ENCODE measurements around the gene SETD1B.

Gene SETD1B

GRCh38 chr12:121828306-121828705 is 24.5 kb downstream of the SETD1B start:
- H3K9me3 ChIP-seq (ENCODE audit: control insufficient read depth, low read length) = no peaks in the 10 kb centered on the region
- H3K36me3 ChIP-seq (ENCODE audit: control insufficient read depth, insufficient read depth, low read length) = peaks cover 20% of the 10 kb centered on the region
- H3K4me3 ChIP-seq (ENCODE audit: low read length) = no peak overlapping the region
- H3K9ac ChIP-seq (ENCODE audit: low read length) = no peak overlapping the region
- H3K4me1 ChIP-seq (ENCODE audit: control insufficient read depth, insufficient read depth, low read length) = no peaks in the 10 kb centered on the region
- H3K27me3 ChIP-seq (ENCODE audit: control insufficient read depth, insufficient read depth, low read length) = no peaks in the 10 kb centered on the region

GRCh38 chr12:121828826-121829225 is 25.0 kb downstream of the SETD1B start:
- Histone ChIP-seq H3K9ac (ENCODE audit: low read length) (no peak overlapping the region), H3K27me3 (ENCODE audit: control insufficient read depth, insufficient read depth, low read length) (no peaks in the 10 kb centered on the region), H3K4me3 (ENCODE audit: low read length) (no peak overlapping the region), H3K36me3 (ENCODE audit: control insufficient read depth, insufficient read depth, low read length) (peaks cover 20% of the 10 kb centered on the region), H3K9me3 (ENCODE audit: control insufficient read depth, low read length) (no peaks in the 10 kb centered on the region), H3K4me1 (ENCODE audit: control insufficient read depth, insufficient read depth, low read length) (no peaks in the 10 kb centered on the region)

DNA sequence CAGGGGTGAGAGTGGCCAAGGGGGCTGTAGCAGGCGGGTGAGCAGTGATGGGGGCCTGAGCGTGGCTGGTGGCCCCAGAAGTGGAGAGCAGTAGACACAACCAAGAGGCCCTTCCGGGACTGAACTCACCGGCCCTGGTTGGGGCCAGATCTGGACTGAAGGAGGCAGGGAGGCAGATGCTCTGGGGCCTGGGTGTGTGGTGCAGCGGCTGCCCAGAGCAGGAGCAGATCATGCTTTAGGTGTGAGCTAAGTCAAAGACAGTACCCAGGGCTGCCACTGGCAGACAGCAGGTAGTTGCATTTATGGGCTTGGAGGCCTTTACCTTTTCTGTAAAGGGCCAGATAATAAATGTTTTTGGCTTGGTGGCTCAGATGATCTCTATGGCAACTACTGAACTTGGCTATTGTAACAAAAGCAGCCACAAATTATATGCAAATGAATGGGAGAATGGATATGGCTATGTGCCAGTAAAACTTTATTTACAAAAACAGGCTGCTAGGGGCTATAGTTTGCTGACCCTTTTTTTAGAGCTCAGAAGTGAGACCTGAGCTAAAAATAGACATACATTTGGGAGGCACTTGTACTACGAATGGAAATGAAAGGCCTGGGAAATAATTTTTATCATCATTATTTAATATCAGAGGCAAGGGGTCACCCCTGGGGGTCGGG is 25.6 kb downstream of the SETD1B start:
- Histone ChIP-seq H3K9ac (ENCODE audit: low read length) (no peak overlapping the region), H3K4me3 (ENCODE audit: low read length) (no peak overlapping the region), H3K9me3 (ENCODE audit: control insufficient read depth, low read length) (no peaks in the 10 kb centered on the region), H3K27me3 (ENCODE audit: control insufficient read depth, insufficient read depth, low read length) (no peaks in the 10 kb centered on the region), H3K36me3 (ENCODE audit: control insufficient read depth, insufficient read depth, low read length) (peaks cover 20% of the 10 kb centered on the region), H3K4me1 (ENCODE audit: control insufficient read depth, insufficient read depth, low read length) (no peaks in the 10 kb centered on the region)

DNA sequence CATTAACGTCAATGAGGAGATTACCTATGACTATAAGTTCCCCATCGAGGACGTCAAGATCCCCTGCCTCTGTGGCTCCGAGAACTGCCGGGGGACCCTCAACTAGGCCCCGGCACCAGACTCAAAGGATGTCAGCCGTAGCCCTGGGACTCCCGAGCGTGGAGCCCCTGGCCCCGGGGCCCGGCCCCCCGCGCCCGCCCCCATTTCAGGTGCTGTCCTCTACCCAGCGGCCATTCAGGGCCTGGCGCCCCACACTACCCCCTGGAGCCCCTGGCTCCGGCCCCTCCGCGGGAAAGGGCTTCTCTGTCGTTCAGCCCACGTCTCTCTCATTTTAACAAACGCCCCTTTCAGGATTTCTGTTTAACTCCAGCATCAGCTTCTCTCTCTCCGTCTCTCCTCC is 26.3 kb downstream of the SETD1B start:
- Histone ChIP-seq H3K4me1 (ENCODE audit: control insufficient read depth, insufficient read depth, low read length) (no peaks in the 10 kb centered on the region), H3K4me3 (ENCODE audit: low read length) (no peak overlapping the region), H3K27me3 (ENCODE audit: control insufficient read depth, insufficient read depth, low read length) (no peaks in the 10 kb centered on the region), H3K9me3 (ENCODE audit: control insufficient read depth, low read length) (no peaks in the 10 kb centered on the region), H3K36me3 (ENCODE audit: control insufficient read depth, insufficient read depth, low read length) (peaks cover 20% of the 10 kb centered on the region), H3K9ac (ENCODE audit: low read length) (no peak overlapping the region)

DNA sequence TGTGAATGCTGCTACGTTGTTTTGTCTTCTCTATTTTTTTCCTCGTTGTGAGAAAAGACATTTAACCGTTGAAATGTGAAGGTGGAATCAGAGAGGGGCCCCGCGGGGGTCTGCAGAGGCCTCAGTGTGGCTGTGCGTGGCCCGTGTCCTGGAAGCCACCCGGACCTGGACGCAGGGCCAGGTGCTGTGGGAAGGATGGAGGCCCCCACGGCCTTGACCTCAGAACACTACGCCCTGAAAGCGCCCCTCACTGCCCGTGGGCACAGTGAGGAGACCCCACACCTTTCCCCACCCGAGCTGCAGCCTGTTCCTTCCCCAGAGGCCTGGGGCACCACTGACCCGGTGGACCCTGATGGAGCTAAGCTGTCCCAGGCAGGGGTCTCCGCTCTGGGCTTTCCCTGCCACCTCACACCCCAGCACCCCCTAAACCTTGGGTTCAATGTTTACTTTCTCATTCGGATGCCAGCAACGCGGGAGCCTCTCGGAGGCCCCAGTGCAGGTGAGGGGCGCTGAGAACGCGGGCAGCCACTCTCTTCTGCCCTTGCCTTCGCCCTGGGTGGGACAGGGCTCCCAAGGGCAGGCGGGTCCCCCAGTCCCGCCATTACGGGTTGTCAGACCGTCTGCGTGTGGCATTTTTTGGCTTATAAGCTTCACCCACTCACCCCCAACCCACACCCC is 26.9 kb downstream of the SETD1B start:
- H3K9ac ChIP-seq (ENCODE audit: low read length) = no peak overlapping the region
- H3K36me3 ChIP-seq (ENCODE audit: control insufficient read depth, insufficient read depth, low read length) = peaks cover 20% of the 10 kb centered on the region

DNA sequence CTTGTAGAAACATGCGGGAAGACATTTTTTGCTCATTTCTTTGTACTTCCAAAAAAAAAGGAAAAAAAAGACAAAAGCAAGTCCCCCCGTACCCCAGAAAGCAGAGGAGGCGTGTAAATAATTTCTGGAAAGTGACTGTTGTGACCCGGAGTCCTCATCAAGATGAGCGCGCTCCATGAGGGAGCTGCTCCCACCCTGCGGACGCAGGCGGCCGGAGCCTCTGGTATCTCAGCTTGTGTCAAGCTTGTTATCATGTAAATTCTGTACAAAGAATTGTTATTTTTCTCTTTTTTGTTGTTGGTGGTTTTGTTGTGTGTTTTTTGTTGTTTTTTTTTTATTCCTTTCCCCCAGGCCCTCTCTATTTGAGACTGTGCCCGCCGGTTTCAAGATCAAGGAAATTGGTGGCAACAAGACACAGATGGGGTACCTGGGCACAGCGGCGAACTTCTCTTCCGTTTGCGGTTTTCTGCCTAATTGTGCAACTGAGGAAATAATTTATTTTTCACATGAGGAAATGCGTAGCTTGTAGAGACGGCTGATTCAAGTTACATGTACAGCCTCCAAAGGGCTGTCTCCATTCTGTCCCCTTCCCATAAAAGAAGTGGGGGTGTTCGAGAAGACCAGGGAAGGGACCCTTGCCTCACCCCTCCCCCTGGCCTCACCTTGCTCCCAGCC is 27.9 kb downstream of the SETD1B start:
- no peaks in the 10 kb centered on the region for H3K4me1 ChIP-seq (ENCODE audit: control insufficient read depth, insufficient read depth, low read length)
- no peaks in the 10 kb centered on the region for H3K27me3 ChIP-seq (ENCODE audit: control insufficient read depth, insufficient read depth, low read length)
- H3K9me3 ChIP-seq (ENCODE audit: control insufficient read depth, low read length) = no peaks in the 10 kb centered on the region
- H3K9ac ChIP-seq (ENCODE audit: low read length) = no peak overlapping the region
- H3K36me3 ChIP-seq (ENCODE audit: control insufficient read depth, insufficient read depth, low read length) = peaks cover 12% of the 10 kb centered on the region
- H3K4me3 ChIP-seq (ENCODE audit: low read length) = no peak overlapping the region

More for the DNA sequence above, 26.9 kb downstream of the SETD1B start:
- H3K27me3 ChIP-seq (ENCODE audit: control insufficient read depth, insufficient read depth, low read length) = no peaks in the 10 kb centered on the region
- no peaks in the 10 kb centered on the region for H3K9me3 ChIP-seq (ENCODE audit: control insufficient read depth, low read length)
- no peaks in the 10 kb centered on the region for H3K4me1 ChIP-seq (ENCODE audit: control insufficient read depth, insufficient read depth, low read length)
- H3K4me3 ChIP-seq (ENCODE audit: low read length) = no peak overlapping the region

DNA sequence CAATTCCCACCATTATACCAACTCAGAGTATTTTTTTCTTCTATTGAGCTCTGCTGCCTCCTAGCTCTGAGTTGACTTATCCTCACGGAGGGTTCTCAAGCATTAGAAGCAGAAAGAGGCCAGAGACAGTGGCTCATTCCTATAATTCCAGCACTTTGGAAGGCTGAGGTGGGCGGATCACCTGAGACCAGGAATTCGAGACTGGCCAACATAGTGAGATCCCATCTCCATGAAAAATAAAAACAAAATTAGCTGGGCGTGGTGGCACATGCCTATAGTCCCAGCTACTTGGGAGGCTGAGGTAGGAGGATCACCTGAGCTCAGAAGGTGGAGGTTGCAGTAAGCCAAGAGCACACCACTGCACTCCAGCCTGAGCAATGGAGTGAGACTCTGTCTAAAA is 33.9 kb downstream of the SETD1B start:
- Histone ChIP-seq H3K27me3 (ENCODE audit: control insufficient read depth, insufficient read depth, low read length) (no peaks in the 10 kb centered on the region), H3K4me3 (ENCODE audit: low read length) (no peak overlapping the region), H3K4me1 (ENCODE audit: control insufficient read depth, insufficient read depth, low read length) (peaks cover 6% of the 10 kb centered on the region), H3K9me3 (ENCODE audit: control insufficient read depth, low read length) (no peaks in the 10 kb centered on the region), H3K9ac (ENCODE audit: low read length) (no peak overlapping the region), H3K36me3 (ENCODE audit: control insufficient read depth, insufficient read depth, low read length) (no peaks in the 10 kb centered on the region)

DNA sequence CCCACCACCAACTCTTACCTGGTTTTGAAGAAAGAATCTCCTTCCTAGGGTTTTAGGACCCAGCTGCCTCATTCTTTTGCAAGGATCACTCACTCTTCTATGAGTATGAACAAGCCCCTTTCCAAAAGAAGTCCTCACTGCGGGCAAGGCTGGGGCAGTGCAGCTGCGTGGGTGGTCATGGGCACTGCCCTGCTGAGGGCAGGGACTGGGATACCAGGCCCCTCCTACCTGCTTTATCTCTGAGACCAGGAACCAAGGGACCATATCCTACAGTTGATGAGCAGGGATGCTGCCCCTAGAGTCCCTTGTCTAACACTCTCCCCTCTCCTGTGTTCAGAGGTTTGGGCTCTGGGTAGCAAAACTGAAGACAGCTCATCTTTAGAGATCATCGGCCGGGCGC is 34.3 kb downstream of the SETD1B start:
- H3K9me3 ChIP-seq (ENCODE audit: control insufficient read depth, low read length) = no peaks in the 10 kb centered on the region
- H3K4me1 ChIP-seq (ENCODE audit: control insufficient read depth, insufficient read depth, low read length) = peaks cover 6% of the 10 kb centered on the region
- H3K27me3 ChIP-seq (ENCODE audit: control insufficient read depth, insufficient read depth, low read length) = no peaks in the 10 kb centered on the region
- no peak overlapping the region for H3K9ac ChIP-seq (ENCODE audit: low read length)
- no peak overlapping the region for H3K4me3 ChIP-seq (ENCODE audit: low read length)
- H3K36me3 ChIP-seq (ENCODE audit: control insufficient read depth, insufficient read depth, low read length) = no peaks in the 10 kb centered on the region

- Histone ChIP-seq H3K4me3 (ENCODE audit: low read length) (peak overlapping the region; percentile 88), H3K9ac (ENCODE audit: low read length) (peak overlapping the region; percentile 76), H3K4me1 (ENCODE audit: control insufficient read depth, insufficient read depth, low read length) (peaks cover 6% of the 10 kb centered on the region), H3K27me3 (ENCODE audit: control insufficient read depth, insufficient read depth, low read length) (no peaks in the 10 kb centered on the region), H3K36me3 (ENCODE audit: control insufficient read depth, insufficient read depth, low read length) (no peaks in the 10 kb centered on the region), H3K9me3 (ENCODE audit: control insufficient read depth, low read length) (no peaks in the 10 kb centered on the region)
Measured at GRCh38 chr12:121839106-121839992, 35.5 kb downstream of the SETD1B start.

GRCh38 chr12:121839993-121840761 is 36.4 kb downstream of the SETD1B start:
- no peaks in the 10 kb centered on the region for H3K9me3 ChIP-seq (ENCODE audit: control insufficient read depth, low read length)
- no peaks in the 10 kb centered on the region for H3K36me3 ChIP-seq (ENCODE audit: control insufficient read depth, insufficient read depth, low read length)
- peak overlapping the region; percentile 88 for H3K4me3 ChIP-seq (ENCODE audit: low read length)
- peaks cover 6% of the 10 kb centered on the region for H3K4me1 ChIP-seq (ENCODE audit: control insufficient read depth, insufficient read depth, low read length)
- peak overlapping the region; percentile 76 for H3K9ac ChIP-seq (ENCODE audit: low read length)
- no peaks in the 10 kb centered on the region for H3K27me3 ChIP-seq (ENCODE audit: control insufficient read depth, insufficient read depth, low read length)

- Histone ChIP-seq H3K27me3 (ENCODE audit: control insufficient read depth, insufficient read depth, low read length) (no peaks in the 10 kb centered on the region), H3K9ac (ENCODE audit: low read length) (no peak overlapping the region), H3K36me3 (ENCODE audit: control insufficient read depth, insufficient read depth, low read length) (no peaks in the 10 kb centered on the region), H3K4me3 (ENCODE audit: low read length) (no peak overlapping the region), H3K4me1 (ENCODE audit: control insufficient read depth, insufficient read depth, low read length) (peaks cover 6% of the 10 kb centered on the region), H3K9me3 (ENCODE audit: control insufficient read depth, low read length) (no peaks in the 10 kb centered on the region)
Measured at GRCh38 chr12:121843236-121843982, 39.6 kb downstream of the SETD1B start.

Measured in mucosa of stomach (tissue), 1 donor.